Activated CD4-positive, alpha-beta T cell treated with anti-CD3 and anti-CD28 coated beads for 36 hours (primary cell): ENCODE results near the gene PTK6. TPM values are rescaled to one million over a fixed set of nuclear protein-coding genes. Genes with fewer than 3 reads are reported as not detected.

Experiments used
- ATAC-seq: fragments of 200-7000 bp; cut with Tn5 transposase; one replicate; pipeline ENCODE4 v1.10.0; 2021; ENCODE audit warnings: mild to moderate bottlenecking, moderate library complexity
- CTCF ChIA-PET: fragments of 350-600 bp; sonication (Branson Sonifier 250); formaldehyde crosslinking; loops from one replicate; lab custom pipeline; 2021; ENCODE audit warnings: antibody characterized with exemption; lab: Charles Lee
- POLR2A ChIA-PET: fragments of 350-600 bp; sonication (Branson Sonifier 250); formaldehyde crosslinking; loops from one replicate; lab custom pipeline; 2021; ENCODE audit warnings: antibody characterized with exemption, inconsistent platforms; lab: Charles Lee
- DNase-seq: peaks from one replicate; pipeline ENCODE4 v3.0.0-alpha.2; 2020
- H3K27ac Mint-ChIP-seq: one replicate; pipeline ENCODE4 v1.8.0; 2021; ENCODE audit warnings: mixed read lengths
- H3K27me3 Mint-ChIP-seq: one replicate; pipeline ENCODE4 v1.8.0; 2021; ENCODE audit warnings: mixed read lengths
- H3K36me3 Mint-ChIP-seq: one replicate; pipeline ENCODE4 v1.8.0; 2021; ENCODE audit warnings: low read depth, mixed read lengths
- H3K4me1 Mint-ChIP-seq: one replicate; pipeline ENCODE4 v1.8.0; 2021; ENCODE audit warnings: mixed read lengths
- H3K4me3 Mint-ChIP-seq: one replicate; pipeline ENCODE4 v1.8.0; 2021; ENCODE audit warnings: mild to moderate bottlenecking, moderate library complexity, mixed read lengths
- H3K9me3 Mint-ChIP-seq: one replicate; pipeline ENCODE4 v1.8.0; 2021; ENCODE audit warnings: low read depth, mixed read lengths
- intact Hi-C, 2 experiments: fragments of 100-400 bp; cut with DNase I in 1 of 2; cut with micrococcal nuclease in 1 of 2; formaldehyde crosslinking; loops; one replicate each; pipeline versions ENCODE4 v1.14.2 to v1.15.1; 2022 to 2024; cut with DNase I, micrococcal nuclease
- total RNA-seq, 2 experiments: library from RNA; stranded (reverse); gene quantifications; one replicate each; pipeline ENCODE4 v1.2.3, GENCODE V29; 2021

PTK6 gene
- total RNA-seq, 2 experiments from 2014 or later: 0.25 to 0.48 TPM

GRCh38 chr20:63568170-63568981 lies 31.2 kb upstream of the PTK6 start:
- Mint-ChIP-seq H3K27me3 (no peaks in the 10 kb centered on the region), H3K36me3 (no peaks in the 10 kb centered on the region), H3K4me1 (peaks cover 22% of the 10 kb centered on the region), H3K4me3 (peak overlapping the region; percentile 1), H3K27ac (no peak overlapping the region), H3K9me3 (no peaks in the 10 kb centered on the region)
- CTCF ChIA-PET: interaction anchor here (0.6 to 1.5 kb wide), 3 partner anchors 13 to 441 kb away, joined by 3 to 6 read pairs (median 4); no protein-coding TSS in a partner anchor
- POLR2A ChIA-PET: interaction anchor here (0.7 kb wide), 1 partner anchor 13 kb away, joined by 3 read pairs; no protein-coding TSS in a partner anchor
- DNase-seq (no peak), ATAC-seq (no peak)
- intact Hi-C loops: no loop called here

- no peaks in the 10 kb centered on the region for H3K9me3 Mint-ChIP-seq
- H3K27me3 Mint-ChIP-seq: no peaks in the 10 kb centered on the region
- no peak overlapping the region for H3K27ac Mint-ChIP-seq
- CTCF ChIA-PET: interaction anchor here (1.0 to 1.5 kb wide), 3 partner anchors 12 to 72 kb away, joined by 4 to 6 read pairs (median 4); no protein-coding TSS in a partner anchor
- H3K4me3 Mint-ChIP-seq: peak overlapping the region; percentile 1
- intact Hi-C loops: no loop called here
- peak; percentile 76 for DNase-seq
- POLR2A ChIA-PET: interaction anchor here (0.6 to 0.7 kb wide), 2 partner anchors 295 to 481 kb away, joined by 3 read pairs; partner anchors contain the start of gene ARFGAP1
- peaks cover 22% of the 10 kb centered on the region for H3K4me1 Mint-ChIP-seq
- peak; percentile 82 for ATAC-seq
- H3K36me3 Mint-ChIP-seq: no peaks in the 10 kb centered on the region
Observed at GRCh38 chr20:63567386-63568169, 30.4 kb upstream of the PTK6 start.

GRCh38 chr20:63567136-63567385 lies 29.9 kb upstream of the PTK6 start:
- H3K4me3 Mint-ChIP-seq: no peak overlapping the region
- H3K9me3 Mint-ChIP-seq: no peaks in the 10 kb centered on the region
- H3K4me1 Mint-ChIP-seq: peaks cover 22% of the 10 kb centered on the region
- CTCF ChIA-PET: interaction anchor here (0.9 to 1.0 kb wide), 2 partner anchors 29 to 130 kb away, joined by 4 to 5 read pairs; no protein-coding TSS in a partner anchor
- no peaks in the 10 kb centered on the region for H3K36me3 Mint-ChIP-seq
- H3K27me3 Mint-ChIP-seq: no peaks in the 10 kb centered on the region
- no peak for ATAC-seq
- no peak overlapping the region for H3K27ac Mint-ChIP-seq
- POLR2A ChIA-PET: interaction anchor here (0.7 kb wide), 1 partner anchor 481 kb away, joined by 3 read pairs; no protein-coding TSS in a partner anchor
- no peak for DNase-seq
- intact Hi-C loops: no loop called here

- intact Hi-C loops: no loop called here
Observed at GRCh38 chr20:63566395-63567135, 29.4 kb upstream of the PTK6 start.

GRCh38 chr20:63565699-63566335 lies 28.6 kb upstream of the PTK6 start:
- H3K27me3 Mint-ChIP-seq: no peaks in the 10 kb centered on the region
- DNase-seq (no peak), ATAC-seq (no peak)
- ChIA-PET CTCF (interaction anchor here (0.9 kb wide), 1 partner anchor 128 kb away, joined by 5 read pairs; no protein-coding TSS in a partner anchor), POLR2A (interaction anchor here (0.8 kb wide), 1 partner anchor 61 kb away, joined by 3 read pairs; the partner anchor contains the start of gene GMEB2)
- intact Hi-C loops: no loop called here
- H3K4me3 Mint-ChIP-seq: no peak overlapping the region
- H3K27ac Mint-ChIP-seq: no peak overlapping the region
- H3K4me1 Mint-ChIP-seq: peaks cover 22% of the 10 kb centered on the region
- H3K9me3 Mint-ChIP-seq: no peaks in the 10 kb centered on the region
- H3K36me3 Mint-ChIP-seq: no peaks in the 10 kb centered on the region

More at GRCh38 chr20:63566395-63567135, 29.4 kb upstream of the PTK6 start:
- H3K27me3 Mint-ChIP-seq: no peaks in the 10 kb centered on the region
- no peak overlapping the region for H3K4me3 Mint-ChIP-seq
- H3K36me3 Mint-ChIP-seq: no peaks in the 10 kb centered on the region
- ChIA-PET POLR2A (no interaction called here), CTCF (interaction anchor here (0.9 to 1.0 kb wide), 2 partner anchors 28 to 129 kb away, joined by 4 to 5 read pairs; no protein-coding TSS in a partner anchor)
- peaks cover 22% of the 10 kb centered on the region for H3K4me1 Mint-ChIP-seq
- no peak overlapping the region for H3K27ac Mint-ChIP-seq
- no peaks in the 10 kb centered on the region for H3K9me3 Mint-ChIP-seq
- no peak for DNase-seq
- no peak for ATAC-seq

GRCh38 chr20:63565021-63565698 lies 28.0 kb upstream of the PTK6 start:
- Mint-ChIP-seq H3K4me3 (no peak overlapping the region), H3K27me3 (no peaks in the 10 kb centered on the region)
- CTCF ChIA-PET: interaction anchor here (0.7 kb wide), 1 partner anchor 62 kb away, joined by 3 read pairs; no protein-coding TSS in a partner anchor

GRCh38 chr20:63564036-63564810 lies 27.0 kb upstream of the PTK6 start:
- H3K9me3 Mint-ChIP-seq: no peaks in the 10 kb centered on the region
- ATAC-seq: no peak

More at GRCh38 chr20:63565021-63565698, 28.0 kb upstream of the PTK6 start:
- ATAC-seq: no peak
- DNase-seq: no peak
- Mint-ChIP-seq H3K36me3 (peaks cover 3% of the 10 kb centered on the region), H3K27ac (no peak overlapping the region), H3K4me1 (peaks cover 22% of the 10 kb centered on the region), H3K9me3 (no peaks in the 10 kb centered on the region)
- POLR2A ChIA-PET: interaction anchor here (0.8 kb wide), 1 partner anchor 62 kb away, joined by 3 read pairs; the partner anchor contains the start of gene GMEB2
- intact Hi-C loops: no loop called here

GRCh38 chr20:63563225-63563935 lies 26.2 kb upstream of the PTK6 start:
- intact Hi-C loops: no loop called here
- CTCF ChIA-PET: interaction anchor here (0.9 kb wide), 1 partner anchor 75 kb away, joined by 3 read pairs; no protein-coding TSS in a partner anchor
- H3K4me3 Mint-ChIP-seq: no peak overlapping the region

More at GRCh38 chr20:63564036-63564810, 27.0 kb upstream of the PTK6 start:
- no peak overlapping the region for H3K4me3 Mint-ChIP-seq
- no peak overlapping the region for H3K27ac Mint-ChIP-seq
- peaks cover 3% of the 10 kb centered on the region for H3K36me3 Mint-ChIP-seq
- CTCF ChIA-PET: interaction anchor here (0.7 to 0.9 kb wide), 2 partner anchors 63 to 74 kb away, joined by 3 read pairs; no protein-coding TSS in a partner anchor
- H3K4me1 Mint-ChIP-seq: peaks cover 20% of the 10 kb centered on the region
- POLR2A ChIA-PET: no interaction called here
- DNase-seq: no peak
- intact Hi-C loops: no loop called here
- H3K27me3 Mint-ChIP-seq: no peaks in the 10 kb centered on the region

More at GRCh38 chr20:63563225-63563935, 26.2 kb upstream of the PTK6 start:
- H3K9me3 Mint-ChIP-seq: no peaks in the 10 kb centered on the region
- peaks cover 13% of the 10 kb centered on the region for H3K4me1 Mint-ChIP-seq
- ATAC-seq (no peak), DNase-seq (no peak)
- no peak overlapping the region for H3K27ac Mint-ChIP-seq
- peaks cover 3% of the 10 kb centered on the region for H3K36me3 Mint-ChIP-seq
- H3K27me3 Mint-ChIP-seq: no peaks in the 10 kb centered on the region
- POLR2A ChIA-PET: no interaction called here
